GM12891 (cell line): Measurements from ENCODE around the gene VAPB.

Experiments used
- DNase-seq: peaks from one replicate; pipeline ENCODE4 v3.0.0; 2011; ENCODE audit warnings: low spot score; ENCODE audit not compliant: insufficient read length
- FAIRE-seq: peaks from 2 replicates; lab custom pipeline; 2011; peaks lifted over from hg19 to GRCh38; lab: Jason Lieb, UNC
- PAX5 ChIP-seq: IDR thresholded peaks from 2 replicates; pipeline ENCODE4 v1.6.1; 2011; ENCODE audit warnings: low read length, moderate library complexity, mild to moderate bottlenecking; ENCODE audit not compliant: insufficient read depth, severe bottlenecking
- POLR2A ChIP-seq: IDR thresholded peaks from 2 replicates; pipeline ENCODE4 v1.6.1; 2011; ENCODE audit warnings: low read depth, low read length, control low read depth
- POLR2AphosphoS5 ChIP-seq: IDR thresholded peaks from 2 replicates; pipeline ENCODE4 v1.6.1; 2011; ENCODE audit warnings: low read depth, low read length, control low read depth
- POU2F2 ChIP-seq: IDR thresholded peaks from 2 replicates; pipeline ENCODE4 v1.6.1; 2011; ENCODE audit warnings: low read depth, mild to moderate bottlenecking, control low read depth, low read length, moderate library complexity
- SPI1 ChIP-seq: IDR thresholded peaks from 2 replicates; pipeline ENCODE4 v1.6.1; 2011; ENCODE audit warnings: low read depth, low read length, control low read depth
- TAF1 ChIP-seq: IDR thresholded peaks from 2 replicates; pipeline ENCODE4 v1.6.1; 2011; ENCODE audit warnings: low read depth, low read length, control low read depth

Gene VAPB

GRCh38 chr20:58392286-58392685, 3.3 kb downstream of the VAPB start:
- TF ChIP-seq TAF1 = no peak
- TF ChIP-seq SPI1 = no peak
- no peak for TF ChIP-seq POLR2AphosphoS5
- TF ChIP-seq PAX5 = no peak
- TF ChIP-seq POU2F2 = no peak
- TF ChIP-seq POLR2A = no peak
- DNase-seq (no peak), FAIRE-seq (no peak)

- FAIRE-seq = no peak
- no peak for DNase-seq
- no peak for TF ChIP-seq POU2F2
- no peak for TF ChIP-seq POLR2A
- TF ChIP-seq POLR2AphosphoS5 = no peak
- no peak for TF ChIP-seq PAX5
- no peak for TF ChIP-seq TAF1
- TF ChIP-seq SPI1 = no peak
Measured at GRCh38 chr20:58393299-58393698, 4.3 kb downstream of the VAPB start.

GRCh38 chr20:58394801-58395200, 5.8 kb downstream of the VAPB start:
- FAIRE-seq (no peak), DNase-seq (no peak)
- TF ChIP-seq SPI1 = no peak
- no peak for TF ChIP-seq POU2F2
- no peak for TF ChIP-seq POLR2A
- no peak for TF ChIP-seq TAF1
- TF ChIP-seq PAX5 = no peak
- TF ChIP-seq POLR2AphosphoS5 = no peak

GRCh38 chr20:58395604-58396003, 6.6 kb downstream of the VAPB start:
- no peak for FAIRE-seq
- TF ChIP-seq POU2F2 (no peak), SPI1 (no peak), POLR2A (no peak), TAF1 (no peak), PAX5 (no peak), POLR2AphosphoS5 (no peak)
- no peak for DNase-seq

GRCh38 chr20:58397429-58397828, 8.4 kb downstream of the VAPB start:
- TF ChIP-seq POLR2A (no peak), TAF1 (no peak), POU2F2 (no peak), SPI1 (no peak), POLR2AphosphoS5 (no peak), PAX5 (no peak)
- FAIRE-seq (no peak), DNase-seq (no peak)

GRCh38 chr20:58398254-58398653, 9.2 kb downstream of the VAPB start:
- DNase-seq (no peak), FAIRE-seq (no peak)
- TF ChIP-seq SPI1 (no peak), POLR2A (no peak), TAF1 (no peak), PAX5 (peak; percentile 51), POU2F2 (no peak), POLR2AphosphoS5 (no peak)

- FAIRE-seq = no peak
Measured at GRCh38 chr20:58399926-58400325, 10.9 kb downstream of the VAPB start.

GRCh38 chr20:58401162-58401561, 12.1 kb downstream of the VAPB start:
- DNase-seq (no peak), FAIRE-seq (no peak)
- no peak for TF ChIP-seq PAX5
- TF ChIP-seq POU2F2 = no peak
- no peak for TF ChIP-seq TAF1
- TF ChIP-seq POLR2AphosphoS5 = no peak
- TF ChIP-seq POLR2A = no peak
- no peak for TF ChIP-seq SPI1

More at GRCh38 chr20:58399926-58400325, 10.9 kb downstream of the VAPB start:
- no peak for DNase-seq
- no peak for TF ChIP-seq POLR2A
- TF ChIP-seq SPI1 = no peak
- no peak for TF ChIP-seq POU2F2
- no peak for TF ChIP-seq POLR2AphosphoS5
- TF ChIP-seq TAF1 = no peak
- no peak for TF ChIP-seq PAX5

- FAIRE-seq (no peak), DNase-seq (no peak)
- TF ChIP-seq TAF1 = no peak
- TF ChIP-seq SPI1 = 0 out of 2 replicates have a peak, but pooled peaks have one; percentile 8
- TF ChIP-seq POLR2AphosphoS5 = no peak
Measured at GRCh38 chr20:58402305-58402704, 13.3 kb downstream of the VAPB start.

- no peak for DNase-seq
- no peak for TF ChIP-seq POLR2A
- no peak for TF ChIP-seq POLR2AphosphoS5
- no peak for TF ChIP-seq POU2F2
- TF ChIP-seq PAX5 = no peak
- TF ChIP-seq TAF1 = no peak
- TF ChIP-seq SPI1 = no peak
- peak; percentile 69 for FAIRE-seq
Measured at GRCh38 chr20:58402827-58403226, 13.8 kb downstream of the VAPB start.

- TF ChIP-seq SPI1 (peak; percentile 82), POLR2AphosphoS5 (no peak), POLR2A (no peak), PAX5 (no peak), POU2F2 (no peak), TAF1 (no peak)
- no peak for FAIRE-seq
- no peak for DNase-seq
Measured at GRCh38 chr20:58403272-58403671, 14.2 kb downstream of the VAPB start.
